ENCODE data around the gene HIVEP3.

The HIVEP3 gene

GRCh38 chr1:41776891-41777441 lies 141.8 kb downstream of the HIVEP3 start:
- H3K27me3 ChIP-seq (ENCODE audit: insufficient read depth, low read length, poor library complexity) = no peaks in the 10 kb centered on the region
- peaks cover 75% of the 10 kb centered on the region for H4K20me1 ChIP-seq (ENCODE audit: insufficient read depth, low read length)
- no peak overlapping the region for H3K9ac ChIP-seq (ENCODE audit: low read depth, low read length)
- peaks cover 97% of the 10 kb centered on the region for H3K79me2 ChIP-seq (ENCODE audit: insufficient read depth, low read length)
- TF ChIP-seq, protein P1, sequence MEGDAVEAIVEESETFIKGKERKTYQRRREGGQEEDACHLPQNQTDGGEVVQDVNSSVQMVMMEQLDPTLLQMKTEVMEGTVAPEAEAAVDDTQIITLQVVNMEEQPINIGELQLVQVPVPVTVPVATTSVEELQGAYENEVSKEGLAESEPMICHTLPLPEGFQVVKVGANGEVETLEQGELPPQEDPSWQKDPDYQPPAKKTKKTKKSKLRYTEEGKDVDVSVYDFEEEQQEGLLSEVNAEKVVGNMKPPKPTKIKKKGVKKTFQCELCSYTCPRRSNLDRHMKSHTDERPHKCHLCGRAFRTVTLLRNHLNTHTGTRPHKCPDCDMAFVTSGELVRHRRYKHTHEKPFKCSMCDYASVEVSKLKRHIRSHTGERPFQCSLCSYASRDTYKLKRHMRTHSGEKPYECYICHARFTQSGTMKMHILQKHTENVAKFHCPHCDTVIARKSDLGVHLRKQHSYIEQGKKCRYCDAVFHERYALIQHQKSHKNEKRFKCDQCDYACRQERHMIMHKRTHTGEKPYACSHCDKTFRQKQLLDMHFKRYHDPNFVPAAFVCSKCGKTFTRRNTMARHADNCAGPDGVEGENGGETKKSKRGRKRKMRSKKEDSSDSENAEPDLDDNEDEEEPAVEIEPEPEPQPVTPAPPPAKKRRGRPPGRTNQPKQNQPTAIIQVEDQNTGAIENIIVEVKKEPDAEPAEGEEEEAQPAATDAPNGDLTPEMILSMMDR (IDR thresholded peaks at IDR 0.05; ENCODE audit: borderline replicate concordance, extremely low read depth, low read length, poor library complexity, severe bottlenecking) = no peak
- TF ChIP-seq EZH2 (IDR thresholded peaks at IDR 0.05; ENCODE audit: borderline replicate concordance, low read depth, low read length, severe bottlenecking) = no peak
- H3K36me3 ChIP-seq (ENCODE audit: insufficient read depth, low read length) = peaks cover 38% of the 10 kb centered on the region
- ATAC-seq (ENCODE audit: insufficient read depth, low read depth) (no peak), DNase-seq (no peak)
- H3K4me2 ChIP-seq (ENCODE audit: insufficient read depth, low read length) = no peak overlapping the region
- H2AFZ ChIP-seq (ENCODE audit: low read depth, low read length) = no peak overlapping the region
- no peak overlapping the region for H3K4me3 ChIP-seq (ENCODE audit: low read depth in 1 of 2, low read length in 2 of 2)
- peak overlapping the region; percentile 40; the same call in 1 of the 2 replicates for H3K27ac ChIP-seq (ENCODE audit: low read length)
- no peaks in the 10 kb centered on the region for H3K9me3 ChIP-seq (ENCODE audit: insufficient read depth, low read length, severe bottlenecking)
- H3K4me1 ChIP-seq (ENCODE audit: insufficient read depth, low read length) = peaks cover 22% of the 10 kb centered on the region

GRCh38 chr1:41775956-41776585 lies 142.7 kb downstream of the HIVEP3 start:
- peaks cover 30% of the 10 kb centered on the region for H3K4me1 ChIP-seq (ENCODE audit: insufficient read depth, low read length)
- peaks cover 97% of the 10 kb centered on the region for H3K79me2 ChIP-seq (ENCODE audit: insufficient read depth, low read length)
- no peak for ATAC-seq (ENCODE audit: insufficient read depth, low read depth)
- no peak overlapping the region for H3K9ac ChIP-seq (ENCODE audit: low read depth, low read length)
- no peaks in the 10 kb centered on the region for H3K27me3 ChIP-seq (ENCODE audit: insufficient read depth, low read length, poor library complexity)
- TF ChIP-seq, protein P1 (IDR thresholded peaks at IDR 0.05; ENCODE audit: borderline replicate concordance, extremely low read depth, low read length, poor library complexity, severe bottlenecking) = no peak
- no peak for TF ChIP-seq EZH2 (IDR thresholded peaks at IDR 0.05; ENCODE audit: borderline replicate concordance, low read depth, low read length, severe bottlenecking)
- no peak overlapping the region for H3K4me3 ChIP-seq (ENCODE audit: low read depth in 1 of 2, low read length in 2 of 2)
- H3K27ac ChIP-seq (ENCODE audit: low read length) = peak overlapping the region; percentile 41; the same call in 1 of the 2 replicates
- no peak overlapping the region for H2AFZ ChIP-seq (ENCODE audit: low read depth, low read length)
- H3K9me3 ChIP-seq (ENCODE audit: insufficient read depth, low read length, severe bottlenecking) = no peaks in the 10 kb centered on the region
- H3K36me3 ChIP-seq (ENCODE audit: insufficient read depth, low read length) = peaks cover 39% of the 10 kb centered on the region
- H3K4me2 ChIP-seq (ENCODE audit: insufficient read depth, low read length) = no peak overlapping the region
- no peak for DNase-seq
- peaks cover 69% of the 10 kb centered on the region for H4K20me1 ChIP-seq (ENCODE audit: insufficient read depth, low read length)

DNA sequence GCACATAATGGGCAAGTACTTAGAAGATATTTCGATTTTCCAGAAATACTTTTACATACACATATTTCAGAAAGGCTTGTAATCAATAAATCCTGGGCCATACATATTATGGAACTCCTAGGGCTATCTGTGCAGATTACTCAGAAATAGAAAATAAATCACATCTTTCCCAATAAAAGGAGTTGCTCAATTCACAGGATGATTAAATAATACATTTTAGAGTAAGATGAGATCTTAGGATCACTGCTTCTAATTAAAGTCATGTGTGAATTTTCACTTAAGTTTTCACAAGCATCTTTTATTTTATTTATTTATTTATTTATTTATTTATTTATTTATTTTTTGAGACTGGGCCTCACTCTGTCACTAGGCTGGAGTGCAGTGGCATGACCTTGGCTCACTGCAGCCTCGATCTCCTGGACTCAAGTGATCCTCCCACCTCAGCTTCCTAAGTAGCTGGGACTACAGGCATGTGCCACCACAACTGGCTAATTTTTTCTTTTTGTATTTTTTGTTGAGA lies 144.2 kb downstream of the HIVEP3 start:
- Histone ChIP-seq H3K27me3 (ENCODE audit: insufficient read depth, low read length, poor library complexity) (no peaks in the 10 kb centered on the region), H3K4me1 (ENCODE audit: insufficient read depth, low read length) (peaks cover 30% of the 10 kb centered on the region), H3K79me2 (ENCODE audit: insufficient read depth, low read length) (peaks cover 96% of the 10 kb centered on the region), H3K36me3 (ENCODE audit: insufficient read depth, low read length) (peaks cover 39% of the 10 kb centered on the region), H3K4me2 (ENCODE audit: insufficient read depth, low read length) (no peak overlapping the region), H4K20me1 (ENCODE audit: insufficient read depth, low read length) (peaks cover 60% of the 10 kb centered on the region), H3K9me3 (ENCODE audit: insufficient read depth, low read length, severe bottlenecking) (no peaks in the 10 kb centered on the region), H3K9ac (ENCODE audit: low read depth, low read length) (no peak overlapping the region), H3K27ac (ENCODE audit: low read length) (no peak overlapping the region), H2AFZ (ENCODE audit: low read depth, low read length) (no peak overlapping the region), H3K4me3 (ENCODE audit: low read depth in 1 of 2, low read length in 2 of 2) (no peak overlapping the region)
- TF ChIP-seq, protein P1 (IDR thresholded peaks at IDR 0.05; ENCODE audit: borderline replicate concordance, extremely low read depth, low read length, poor library complexity, severe bottlenecking) = no peak
- TF ChIP-seq EZH2 (IDR thresholded peaks at IDR 0.05; ENCODE audit: borderline replicate concordance, low read depth, low read length, severe bottlenecking) = no peak
- DNase-seq = no peak
- no peak for ATAC-seq (ENCODE audit: insufficient read depth, low read depth)

Data from DND-41 (cell line).